GM18870 (cell line): ENCODE measurements around the gene NRG2.

Experiments
- ATAC-seq: cut with Tn5 transposase; IDR thresholded peaks from one replicate; pipeline ENCODE4 v1.9.1; 2021; ENCODE audit warnings: moderate library complexity; ENCODE audit not compliant: unreplicated experiment

Gene NRG2

DNA sequence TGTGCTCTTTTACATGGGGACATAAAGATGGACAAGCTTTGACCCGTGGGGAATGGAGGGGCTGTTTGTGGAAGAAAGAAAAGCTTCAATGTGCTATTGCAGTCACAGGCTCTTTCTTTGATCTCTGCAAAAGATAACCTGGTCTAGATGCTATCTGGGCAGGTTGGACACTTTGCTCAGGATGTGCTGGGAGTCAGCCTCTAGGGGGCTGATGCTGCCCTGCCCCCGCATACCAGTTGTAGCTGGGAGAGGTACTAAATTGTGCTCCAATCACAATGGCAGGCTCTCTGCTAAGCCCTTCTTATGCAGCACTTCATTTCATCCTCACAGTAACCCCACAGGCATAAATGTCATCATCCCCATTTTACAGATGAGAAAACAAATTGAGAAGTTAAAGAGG lies 180.3 kb downstream of the NRG2 start:
- ATAC-seq: no peak

DNA sequence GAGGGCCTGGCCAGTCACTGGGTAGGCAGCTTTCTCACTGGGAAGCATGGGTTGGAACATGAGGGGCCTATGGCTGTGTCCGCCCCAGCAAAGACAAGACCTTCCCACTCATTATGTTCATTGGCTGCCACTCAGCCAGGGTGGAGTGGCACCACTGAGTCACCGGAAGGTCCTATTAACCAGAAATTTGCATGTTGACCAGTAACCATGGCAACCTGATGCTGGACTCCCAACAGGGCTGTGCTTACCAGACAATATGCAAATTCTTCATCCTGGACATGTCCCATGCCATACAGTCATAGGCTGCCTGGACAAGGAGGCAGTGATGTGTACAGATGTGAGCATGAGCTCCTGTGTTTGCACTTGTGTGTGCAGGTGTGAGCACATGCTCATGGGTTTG lies 180.8 kb downstream of the NRG2 start:
- no peak for ATAC-seq

DNA sequence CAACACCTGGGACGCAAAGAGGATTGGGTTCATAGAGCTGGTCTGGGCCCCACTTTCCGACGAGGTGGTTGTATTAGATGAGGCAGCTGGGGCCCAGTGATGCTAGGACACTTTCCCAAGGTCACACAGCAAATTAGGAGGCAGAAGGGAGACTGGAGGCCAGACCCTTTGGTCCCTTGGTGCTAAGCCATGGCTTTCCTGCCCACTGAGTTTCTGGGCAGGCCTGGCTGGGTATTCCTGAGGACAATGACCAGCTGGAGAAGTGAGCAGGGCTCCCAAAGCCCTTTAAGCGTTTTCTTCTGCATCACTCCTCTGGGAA lies 181.3 kb downstream of the NRG2 start:
- ATAC-seq: no peak

DNA sequence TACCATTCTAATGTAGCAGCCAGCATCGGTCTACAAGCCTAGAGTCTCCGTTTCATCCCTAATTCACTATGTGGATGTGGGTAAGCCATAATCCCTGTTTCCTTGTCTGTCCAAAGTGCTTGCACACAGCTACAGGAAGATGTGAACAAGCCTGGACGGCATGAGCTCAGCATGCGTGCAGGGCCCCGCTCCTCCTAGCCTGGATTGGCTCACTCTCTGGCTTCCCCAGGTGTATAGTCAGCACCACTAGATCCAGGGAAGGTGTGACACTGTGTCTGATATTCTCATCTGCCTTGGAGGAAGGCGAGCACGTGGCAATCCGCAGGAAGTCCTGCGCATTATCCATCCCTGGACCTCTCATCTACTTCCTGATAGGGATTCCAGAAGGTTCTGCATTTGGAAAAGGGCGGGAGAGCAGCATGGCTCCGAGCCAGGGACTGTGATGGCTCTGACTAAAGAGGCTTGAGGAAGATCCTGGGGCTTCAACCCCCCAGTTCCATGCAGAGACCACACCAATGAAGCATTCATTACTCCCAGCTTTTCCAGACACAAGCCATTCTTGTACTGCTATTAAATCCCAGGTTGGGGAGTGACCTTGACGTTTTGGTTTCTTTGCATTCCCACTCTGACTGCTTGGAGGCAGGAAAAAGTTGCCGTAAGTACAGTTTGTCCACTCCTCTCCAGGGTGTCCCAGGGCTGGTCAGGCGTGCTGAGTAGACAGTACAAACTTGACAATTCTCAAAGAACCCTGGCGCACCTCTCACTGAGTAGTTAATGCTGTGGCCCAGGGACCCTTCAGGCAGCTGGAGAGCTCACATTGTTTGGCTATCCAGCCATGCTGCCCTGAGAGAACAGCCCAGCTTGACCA lies 181.8 kb downstream of the NRG2 start:
- no peak for ATAC-seq

DNA sequence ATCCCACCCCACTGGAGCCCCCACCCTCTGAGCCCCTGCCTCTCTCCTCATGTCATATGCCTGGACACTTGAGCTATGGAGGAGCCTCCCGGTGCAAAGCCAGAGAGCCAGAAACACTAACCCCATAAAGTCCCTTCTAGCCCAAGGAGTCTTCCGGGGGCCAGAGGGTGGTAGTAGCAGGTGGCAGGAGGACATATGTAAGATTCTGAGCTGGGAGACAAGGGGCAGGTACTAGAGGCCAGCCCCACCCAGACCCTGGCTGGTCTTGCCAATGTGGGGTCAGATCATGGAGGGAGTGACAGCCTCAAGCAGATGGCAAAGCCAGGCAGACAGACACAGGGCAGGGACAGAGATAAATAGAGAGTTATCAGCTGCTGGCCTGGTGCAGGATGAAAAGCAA lies 184.1 kb downstream of the NRG2 start:
- ATAC-seq: no peak

DNA sequence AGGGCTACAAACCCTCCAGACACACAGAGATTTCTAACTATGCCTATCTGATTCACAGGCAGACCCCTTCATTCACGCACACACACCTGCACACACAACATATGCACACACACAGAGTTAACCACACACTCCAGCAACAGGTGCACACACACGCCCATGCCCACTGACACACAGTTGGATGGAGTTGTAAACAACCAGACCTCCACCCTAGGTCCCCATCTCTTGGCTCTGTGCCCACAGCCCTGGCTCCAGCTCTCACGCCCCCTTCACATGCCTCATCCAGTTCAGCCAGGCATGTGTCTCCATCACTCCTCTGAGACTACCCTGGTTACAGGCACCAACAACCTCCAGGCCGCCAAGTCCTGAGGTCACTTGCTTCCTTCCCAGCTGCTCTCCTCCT lies 186.4 kb downstream of the NRG2 start:
- ATAC-seq: no peak

DNA sequence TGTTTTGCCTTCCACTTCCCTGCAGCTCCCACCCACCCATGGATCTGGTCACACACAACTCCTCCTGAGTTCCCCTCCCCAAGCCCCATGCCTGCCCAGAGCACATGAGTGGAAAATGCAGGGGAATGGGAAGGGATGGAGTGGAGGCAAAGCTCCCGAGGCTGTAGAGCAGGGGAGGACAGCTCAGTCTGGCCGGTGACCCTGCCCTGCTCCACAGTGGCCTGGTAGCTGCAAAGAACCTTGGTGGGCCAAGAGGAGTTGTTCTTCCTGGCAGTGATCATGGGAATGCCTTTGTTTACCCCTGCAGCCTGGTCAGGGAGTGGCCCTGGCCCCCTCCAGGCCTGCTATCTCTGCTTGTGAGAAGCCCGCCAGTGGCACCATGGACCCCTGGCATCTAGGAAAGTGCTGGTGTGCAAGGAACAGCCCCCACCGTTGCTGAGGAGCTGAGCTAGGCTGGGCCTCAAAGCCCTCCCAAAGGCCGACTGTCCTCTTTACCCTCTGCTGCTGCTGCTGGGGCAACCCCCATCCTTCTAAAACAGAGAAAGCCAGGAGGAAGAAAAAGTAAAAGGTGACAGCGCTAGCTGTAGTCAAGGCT lies 187.1 kb downstream of the NRG2 start:
- ATAC-seq: no peak

DNA sequence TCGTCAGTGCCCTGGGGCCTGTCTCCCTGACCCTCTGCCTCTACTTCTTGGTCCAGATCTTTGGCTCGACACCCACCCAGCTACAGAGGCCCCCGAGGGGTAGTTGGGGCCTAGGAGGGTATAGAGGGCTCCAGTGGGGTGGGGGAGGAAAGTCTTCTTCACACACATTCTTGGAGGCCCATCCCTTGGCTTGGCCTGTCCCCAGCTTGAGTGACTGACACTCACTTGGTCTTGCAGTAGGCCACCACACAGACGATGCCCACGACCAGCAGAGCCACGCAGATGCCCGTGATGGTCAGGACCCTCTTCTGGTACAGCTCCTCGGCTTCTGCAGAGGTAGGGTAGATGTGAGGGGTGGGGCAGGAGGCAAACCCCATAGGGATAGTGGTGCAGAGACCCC lies 187.6 kb downstream of the NRG2 start:
- no peak for ATAC-seq

DNA sequence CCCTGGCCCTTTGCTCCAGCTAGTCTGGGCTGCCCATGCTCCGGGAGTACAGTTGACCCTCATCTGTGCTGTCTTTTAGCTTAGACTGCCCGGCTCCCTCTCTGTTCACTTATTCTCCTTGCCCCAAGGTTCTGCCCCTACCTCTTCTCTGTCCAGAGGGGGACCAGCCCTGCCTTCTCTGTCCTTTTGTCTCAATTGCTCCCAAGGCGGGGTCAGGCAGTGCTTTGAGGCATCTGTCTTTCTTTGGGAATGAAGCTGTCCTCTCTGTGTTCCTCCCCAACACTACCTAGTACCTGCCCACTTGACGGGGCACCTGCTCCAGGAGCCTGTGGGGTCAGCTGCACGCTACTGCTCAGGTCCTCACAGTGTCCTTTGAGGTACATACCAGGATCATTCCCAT lies 188.1 kb downstream of the NRG2 start:
- no peak for ATAC-seq

DNA sequence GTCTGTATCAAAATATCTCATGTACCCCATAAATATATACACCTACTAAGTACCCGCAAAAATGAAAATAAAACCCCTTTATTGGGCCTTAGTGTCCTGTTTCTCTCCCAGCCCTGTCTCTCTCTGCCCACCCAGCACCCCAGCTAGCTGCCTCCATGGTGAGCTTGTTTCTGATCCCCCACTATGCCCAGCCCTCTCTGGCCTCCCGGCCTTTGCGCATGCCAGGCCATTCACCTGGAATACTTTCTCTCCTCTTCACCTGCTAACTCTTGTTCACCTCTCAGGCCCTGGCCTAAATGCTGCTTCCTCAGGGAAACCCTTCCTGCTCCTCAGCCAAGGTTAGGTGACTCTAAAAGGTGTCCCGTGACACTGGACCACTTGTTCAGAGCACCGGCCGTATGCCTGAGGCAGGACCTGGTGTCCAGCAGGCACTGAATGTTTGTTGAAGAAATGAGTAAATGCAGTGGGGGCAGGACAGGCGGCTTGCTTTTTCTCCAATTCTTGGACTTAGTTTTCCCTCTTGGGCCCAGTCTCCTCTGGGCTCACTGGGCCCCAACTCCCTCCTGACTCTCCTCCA lies 189.0 kb downstream of the NRG2 start:
- no peak for ATAC-seq

DNA sequence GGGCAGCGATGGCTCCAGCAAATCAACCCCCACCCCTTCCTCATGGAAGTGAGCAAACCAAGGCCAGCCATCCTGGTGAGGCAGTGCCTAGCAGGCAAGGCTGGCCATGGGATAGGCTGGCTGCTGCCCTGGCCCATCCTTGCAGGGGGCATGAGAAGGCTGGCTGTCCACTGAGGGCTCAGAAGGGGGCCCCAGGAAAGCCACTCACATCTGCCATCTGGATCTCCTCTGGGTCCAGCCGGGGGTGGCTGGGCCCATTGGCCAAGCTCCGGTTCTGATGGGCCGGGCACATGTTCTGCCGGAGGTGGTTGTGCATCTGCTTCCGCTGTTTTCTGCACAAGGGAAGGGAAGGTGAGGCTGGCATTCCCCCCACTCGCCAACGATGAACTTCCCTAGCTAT lies 190.4 kb downstream of the NRG2 start:
- ATAC-seq: no peak

DNA sequence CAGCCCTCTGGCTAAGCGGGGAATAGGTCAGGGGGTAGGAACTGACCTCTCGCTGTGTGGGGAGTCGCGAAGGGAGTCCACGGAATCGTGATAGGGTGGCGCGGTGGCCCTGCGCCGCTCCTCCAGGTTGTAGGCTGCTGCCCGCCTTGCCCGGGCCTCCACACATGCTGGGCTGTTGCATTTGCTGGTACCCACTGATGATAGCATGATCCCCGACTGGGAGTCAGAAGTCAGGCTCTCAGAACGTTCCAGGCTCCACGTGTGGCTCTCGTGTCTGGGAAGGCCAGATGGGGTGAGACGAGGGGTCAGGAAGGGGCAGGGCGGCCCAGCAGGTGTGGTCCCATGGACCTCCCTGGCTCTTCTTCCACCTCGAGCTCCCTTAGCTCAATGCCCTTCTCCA lies 191.5 kb downstream of the NRG2 start:
- no peak for ATAC-seq

DNA sequence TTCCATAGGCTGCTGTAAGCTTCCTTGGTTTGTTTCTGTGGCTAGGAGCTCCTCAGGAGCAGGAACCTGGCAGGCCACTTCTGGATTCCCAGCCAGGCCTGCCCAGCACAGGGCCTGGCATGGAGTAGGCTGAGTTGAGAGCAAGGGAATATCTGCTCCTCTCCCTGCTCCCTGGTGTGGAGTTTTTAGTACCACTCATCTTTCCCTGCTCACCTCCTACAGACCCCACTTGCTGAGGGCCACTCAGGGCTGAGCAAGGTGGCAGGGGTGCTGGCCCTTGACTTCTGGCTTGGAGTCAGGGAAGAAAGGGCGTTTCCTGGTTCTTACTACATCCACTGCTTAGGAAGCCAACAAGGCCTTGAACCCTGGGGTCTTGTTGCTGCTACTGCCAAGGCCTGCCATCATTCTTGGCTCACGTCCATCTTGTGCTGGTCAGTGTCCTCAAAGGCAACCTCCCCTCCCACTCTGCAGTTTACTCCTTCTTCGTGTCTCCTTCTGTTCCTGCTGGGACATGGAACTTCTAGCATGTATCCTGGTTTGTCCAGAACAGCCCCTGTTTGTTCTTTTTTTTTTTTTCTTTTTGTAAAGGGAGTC lies 192.6 kb downstream of the NRG2 start:
- ATAC-seq: no peak

DNA sequence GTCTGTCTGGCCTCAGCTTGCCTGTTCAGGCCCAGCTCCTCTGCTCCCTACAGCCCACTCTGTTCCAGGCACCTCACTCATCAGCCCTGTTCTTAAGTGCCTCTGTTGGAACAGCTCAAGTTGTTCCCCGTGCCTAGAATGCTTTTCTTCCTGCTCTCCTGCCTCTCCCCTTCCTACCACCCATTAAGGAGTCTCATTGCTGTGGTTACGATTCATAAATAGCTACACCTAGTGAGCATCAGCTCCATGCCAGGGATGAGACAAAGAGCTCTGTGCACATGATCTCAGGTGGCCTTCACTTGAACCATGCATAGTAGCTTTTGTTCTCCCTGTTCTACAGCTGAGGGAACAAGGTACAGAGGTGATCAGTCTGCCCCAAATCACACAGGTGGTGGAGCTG lies 193.2 kb downstream of the NRG2 start:
- ATAC-seq: no peak

DNA sequence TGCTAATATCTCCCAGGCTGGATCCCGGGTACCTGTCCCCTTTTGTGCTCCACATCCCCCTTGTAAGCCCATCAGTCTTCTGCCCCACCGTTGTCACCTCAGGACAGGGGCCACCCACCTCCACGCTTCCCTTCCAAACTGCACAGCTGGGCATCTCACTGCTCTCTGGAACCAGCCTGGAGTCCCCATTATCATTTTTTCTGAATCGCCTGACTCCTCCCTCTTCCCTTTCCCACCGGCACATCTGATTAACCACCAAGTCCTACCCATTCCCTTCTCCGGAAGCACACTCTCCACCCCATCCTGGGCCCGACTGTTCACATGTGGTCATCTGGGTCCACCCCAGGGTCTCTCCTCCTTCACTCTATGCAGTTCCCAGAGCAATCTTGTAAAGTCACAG lies 193.6 kb downstream of the NRG2 start:
- no peak for ATAC-seq

DNA sequence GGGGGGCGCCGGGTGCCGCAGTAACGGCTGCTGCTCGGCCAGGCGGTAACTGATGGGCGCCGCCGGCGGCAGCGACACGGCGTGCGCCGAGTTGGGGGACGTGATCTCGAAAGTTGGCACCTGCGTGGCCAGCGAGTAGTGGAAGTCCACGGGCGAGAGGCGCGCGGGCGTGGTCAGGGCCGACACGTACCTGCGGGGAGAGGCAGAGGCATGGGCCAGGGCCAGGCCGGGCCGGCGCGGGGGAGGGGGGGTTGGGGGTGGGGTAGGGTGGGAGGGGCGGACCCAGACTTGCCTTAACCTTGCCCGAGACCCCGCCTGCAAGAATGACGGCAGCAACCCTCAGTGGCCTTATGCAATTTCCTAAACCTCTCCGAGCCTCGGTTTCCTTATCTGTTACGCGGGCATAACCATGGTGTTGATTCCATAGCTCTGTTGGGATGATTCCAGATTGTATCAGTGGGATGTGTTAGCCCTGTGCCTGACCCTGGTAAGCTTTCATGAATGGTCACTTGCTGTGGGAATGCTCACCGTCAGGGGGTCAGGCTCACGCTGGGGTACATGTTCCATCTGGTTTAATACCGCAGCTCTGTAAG lies 194.5 kb downstream of the NRG2 start:
- no peak for ATAC-seq

DNA sequence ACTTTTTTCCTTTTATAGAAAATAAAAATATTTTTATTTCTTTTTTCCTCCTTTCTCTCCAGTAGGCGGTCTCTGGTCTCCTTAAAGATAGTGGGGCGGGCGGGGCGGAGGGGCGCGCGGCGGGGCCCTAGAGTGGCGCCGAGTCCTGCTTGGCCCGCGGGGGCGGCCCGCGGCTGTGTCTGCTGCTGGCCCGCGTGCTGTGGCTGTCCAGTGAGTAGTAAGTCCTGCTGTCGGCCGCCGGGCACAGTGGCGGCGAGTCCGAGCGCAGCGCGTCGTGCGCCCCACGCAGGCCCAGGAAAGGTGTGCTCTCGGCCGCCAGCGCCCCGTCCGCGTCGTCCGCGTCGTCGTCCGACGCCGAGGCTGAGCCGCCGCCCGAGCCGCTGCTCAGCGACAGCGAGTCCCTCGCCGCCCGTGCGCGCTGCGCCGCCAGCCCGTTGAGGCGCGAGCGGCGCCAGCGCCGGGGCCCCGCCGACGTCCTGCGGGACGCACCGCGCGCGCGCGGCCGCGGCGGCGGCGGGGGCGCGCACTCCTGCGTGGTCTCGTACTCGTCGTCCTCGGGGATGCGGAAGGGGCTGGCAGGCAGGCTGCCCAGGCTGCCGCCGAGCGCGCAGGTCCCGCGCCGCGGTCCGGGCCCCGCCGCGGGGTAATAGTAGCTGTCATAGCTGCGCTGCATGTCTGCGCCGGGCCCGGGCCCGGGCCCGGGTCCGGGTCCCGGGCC lies 195.2 kb downstream of the NRG2 start:
- no peak for ATAC-seq

DNA sequence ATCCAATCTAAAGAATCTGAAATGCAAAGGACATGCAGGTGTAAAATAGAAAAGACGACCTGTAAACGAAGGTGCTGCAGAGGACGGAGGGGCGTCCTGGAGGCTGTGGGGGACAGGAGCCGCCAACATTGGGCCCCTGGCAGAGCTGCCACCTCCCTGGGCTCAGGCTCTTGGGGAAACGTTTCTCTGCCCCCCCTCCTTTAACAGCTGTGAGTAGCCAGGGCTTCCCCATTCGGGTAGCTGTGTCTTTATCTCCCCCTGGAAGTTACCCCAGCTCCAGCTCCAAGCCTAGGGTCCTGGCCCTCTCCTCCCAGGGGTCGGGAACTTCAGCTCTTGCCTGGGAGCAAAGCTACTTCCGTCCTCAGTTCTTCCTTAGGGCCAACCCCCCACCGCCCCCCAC lies 196.0 kb downstream of the NRG2 start:
- ATAC-seq: no peak

DNA sequence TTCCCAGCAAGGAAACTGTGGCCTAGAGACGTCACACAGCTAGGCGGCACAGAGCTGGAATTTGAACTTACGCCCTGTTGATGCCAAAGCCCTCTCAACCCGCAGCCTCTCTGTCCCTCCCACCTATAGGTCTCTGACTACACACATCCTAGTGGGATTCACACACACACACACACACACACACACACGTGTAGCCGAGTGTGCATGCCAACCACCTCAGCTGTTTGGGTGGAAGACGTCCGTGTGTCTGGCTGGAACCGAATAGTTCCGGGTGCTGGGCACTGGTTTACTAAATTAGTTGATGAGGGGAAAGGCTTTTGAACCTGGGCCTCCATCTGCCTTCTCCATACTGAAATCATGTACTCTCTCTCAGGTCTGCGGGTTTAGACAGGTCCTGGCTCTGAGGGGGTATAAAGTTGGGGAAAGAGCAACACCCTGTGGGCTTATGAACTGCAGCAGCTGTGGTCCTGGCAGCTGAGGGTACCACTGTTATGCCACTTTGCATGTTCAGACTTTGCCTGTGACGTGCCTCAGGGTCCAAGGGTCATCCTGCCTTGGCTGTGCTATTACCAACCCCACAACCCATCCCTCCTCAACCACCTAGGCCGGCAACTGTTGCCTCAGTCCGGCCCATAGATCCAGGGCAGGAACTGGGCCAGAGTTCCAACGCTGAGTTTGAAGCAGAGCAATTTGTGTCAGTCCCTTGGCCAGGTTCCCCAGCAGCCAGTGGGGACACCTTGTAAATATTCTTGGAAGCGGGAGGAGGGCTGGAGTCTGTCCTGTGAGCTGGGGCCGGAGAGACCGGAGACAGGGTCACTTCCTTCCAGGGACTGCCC lies 197.0 kb downstream of the NRG2 start:
- no peak for ATAC-seq

DNA sequence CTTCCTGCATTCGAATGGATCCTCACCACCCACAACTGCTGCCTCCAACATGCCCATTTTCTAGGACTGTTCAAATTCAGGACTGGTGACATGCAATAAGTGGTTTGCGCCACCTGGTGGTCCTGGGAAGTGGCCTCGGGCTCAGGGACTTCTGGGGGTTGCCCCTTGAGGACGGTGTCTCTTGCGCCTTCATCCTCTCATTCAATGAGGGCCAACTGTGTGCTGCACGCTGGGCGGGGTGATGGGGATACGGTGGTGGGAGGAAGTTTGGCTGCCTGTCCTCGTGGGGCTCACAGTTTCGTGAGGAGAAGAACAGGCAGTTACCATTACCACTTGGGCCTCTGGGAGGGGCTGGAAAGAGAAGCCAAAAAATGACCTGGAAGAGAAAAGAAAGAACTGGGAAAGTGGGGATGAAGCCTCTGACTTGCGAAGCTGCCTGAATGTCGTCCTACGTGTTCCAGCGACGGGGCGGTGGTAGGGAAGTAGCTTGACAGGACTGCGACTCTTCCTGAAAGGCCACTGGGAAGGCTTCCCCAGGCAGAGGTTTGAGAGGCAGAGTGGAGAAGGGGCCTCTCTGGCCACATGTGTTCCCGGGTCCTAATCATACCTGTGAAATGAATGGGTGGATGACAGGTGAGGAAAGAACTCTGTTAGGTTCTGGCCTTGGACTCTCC lies 198.5 kb downstream of the NRG2 start:
- ATAC-seq: no peak
